Measurements from ENCODE around the gene GPR85.
A peak's percentile ranks its signal among the peaks of the same experiment; 100 is the strongest.
"Not testable (repeated sequence)": the region's sequence is repeated elsewhere in the genome, so short reads cannot be mapped to it uniquely, and the experiment has no call there.

GPR85 gene, protein sequence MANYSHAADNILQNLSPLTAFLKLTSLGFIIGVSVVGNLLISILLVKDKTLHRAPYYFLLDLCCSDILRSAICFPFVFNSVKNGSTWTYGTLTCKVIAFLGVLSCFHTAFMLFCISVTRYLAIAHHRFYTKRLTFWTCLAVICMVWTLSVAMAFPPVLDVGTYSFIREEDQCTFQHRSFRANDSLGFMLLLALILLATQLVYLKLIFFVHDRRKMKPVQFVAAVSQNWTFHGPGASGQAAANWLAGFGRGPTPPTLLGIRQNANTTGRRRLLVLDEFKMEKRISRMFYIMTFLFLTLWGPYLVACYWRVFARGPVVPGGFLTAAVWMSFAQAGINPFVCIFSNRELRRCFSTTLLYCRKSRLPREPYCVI

DNA sequence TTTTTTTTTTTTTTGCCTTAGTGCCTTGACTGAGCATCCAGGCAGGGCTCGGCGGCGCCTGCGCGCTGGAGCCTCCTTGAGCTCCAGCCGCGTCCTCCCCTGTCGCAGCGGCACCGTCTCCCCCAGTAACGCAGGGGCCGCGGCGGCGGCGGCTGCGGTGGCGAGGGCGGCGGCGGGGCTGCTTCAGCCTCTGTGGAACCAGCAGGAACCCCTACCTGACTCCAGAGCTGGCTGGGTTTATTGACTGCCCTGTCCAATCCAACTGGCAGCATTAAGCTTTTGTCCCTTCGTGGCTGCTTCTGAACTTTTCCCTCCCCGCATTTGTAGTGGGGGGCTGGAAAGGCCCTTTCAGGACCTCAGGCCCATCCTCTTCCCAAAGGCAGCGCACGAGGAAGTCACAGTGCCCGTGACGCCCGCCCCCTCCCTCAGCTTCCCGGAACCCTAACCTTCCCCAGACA is at the start of gene GPR85:
TSS of gene GPR85 (minus strand) at position 397 of the 458 bp plus-strand sequence. CDS start 2,106 bp downstream, outside the sequence.
- peak; percentile 32 for DNase-seq (ENCODE audit: low read depth)

DNA sequence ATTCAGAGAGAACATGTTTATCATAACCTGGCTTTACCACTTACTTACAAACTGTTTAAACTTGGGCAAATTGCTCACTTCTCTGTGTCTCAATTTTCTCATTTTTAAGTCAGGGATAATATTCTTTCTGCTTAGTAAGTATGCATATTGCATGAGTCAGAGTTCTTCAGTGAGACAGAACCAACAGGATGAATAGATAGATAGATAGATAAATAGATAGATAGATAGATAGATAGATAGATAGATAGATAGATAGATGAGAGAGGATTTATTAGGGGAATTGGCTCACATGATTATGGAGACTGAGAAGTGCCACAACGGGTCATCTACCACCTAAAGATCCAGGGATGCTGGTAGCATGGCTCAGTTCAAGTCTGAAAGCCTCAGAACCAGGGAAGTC is 47.4 kb upstream of the GPR85 start:
- DNase-seq (ENCODE audit: low read depth), result no peak

DNA sequence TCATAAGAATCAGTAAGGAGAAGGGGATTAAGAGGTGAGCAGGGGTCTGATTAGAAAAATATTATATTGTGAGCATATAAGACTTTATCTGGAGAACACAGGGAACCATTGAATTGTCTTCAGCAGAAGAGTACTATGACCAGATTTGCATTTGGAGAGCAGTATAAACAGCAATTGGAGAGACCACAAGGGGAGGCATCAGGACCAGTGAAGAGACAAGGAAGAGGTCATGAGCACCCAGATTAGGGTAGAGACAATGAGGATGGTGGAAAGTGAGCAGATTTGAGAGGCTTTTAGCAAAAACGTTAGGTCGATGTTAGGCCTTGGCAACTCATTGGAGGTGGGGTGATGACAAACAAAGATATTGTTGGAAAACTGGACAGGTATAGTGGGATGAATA is 44.7 kb upstream of the GPR85 start:
- DNase-seq (ENCODE audit: low read depth), result no peak

DNA sequence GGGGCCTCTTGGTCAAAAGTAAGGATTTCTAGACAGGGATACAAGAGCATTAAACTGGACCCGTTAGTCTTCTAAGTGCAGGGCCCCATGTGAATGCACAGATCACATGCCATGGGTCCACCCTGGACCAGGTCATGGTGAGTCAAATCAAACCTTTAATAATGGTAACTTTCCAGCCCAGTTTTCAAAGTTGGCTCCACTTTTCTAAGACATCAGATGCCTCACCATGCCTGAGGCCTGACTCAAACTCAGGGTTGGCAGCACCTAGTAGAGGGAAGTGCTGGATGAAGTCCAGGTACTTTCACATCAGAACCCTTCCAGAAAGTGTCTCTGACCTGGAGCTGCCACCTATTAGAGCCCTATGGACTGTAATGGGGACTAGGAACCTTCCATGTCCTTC is 41.4 kb upstream of the GPR85 start:
- no peak for DNase-seq (ENCODE audit: low read depth)

DNA sequence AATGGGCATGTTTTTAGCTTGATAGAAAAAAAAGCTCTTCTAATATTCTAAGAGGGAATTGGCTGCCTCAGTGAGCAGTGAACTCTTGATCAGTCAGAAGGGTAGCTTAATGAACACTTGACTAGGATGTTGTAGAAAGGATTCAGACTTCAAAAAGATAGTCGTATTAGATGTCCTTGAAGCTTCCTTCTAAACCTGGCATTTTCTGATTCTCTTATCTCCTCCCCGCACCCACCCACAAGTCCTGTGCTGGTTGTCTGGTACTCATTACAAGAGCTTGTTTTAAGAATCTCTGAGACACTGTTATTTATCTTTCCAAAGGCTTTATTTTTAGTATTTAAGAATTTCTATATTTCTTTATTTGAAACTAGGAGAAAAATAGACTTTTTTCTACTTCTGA is 39.1 kb upstream of the GPR85 start:
- DNase-seq (ENCODE audit: low read depth), result no peak

DNA sequence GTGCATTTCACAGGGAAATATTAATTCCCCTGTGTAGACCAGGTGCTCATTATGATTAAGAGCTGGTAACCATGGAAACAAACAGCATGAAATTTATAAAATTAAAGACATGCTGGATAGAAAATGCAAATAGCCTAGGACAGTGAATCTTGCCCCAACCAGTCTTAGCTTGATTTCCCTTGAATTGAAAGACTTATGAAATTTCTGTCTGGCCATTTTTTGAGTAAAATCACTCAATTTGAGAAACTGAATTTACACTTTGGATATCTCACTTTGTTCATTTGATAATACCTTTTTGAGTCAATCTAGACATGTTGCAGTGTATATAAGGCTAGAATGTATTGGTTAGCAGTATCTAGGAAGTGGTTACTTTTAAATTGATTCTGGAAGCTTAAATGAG is 36.1 kb upstream of the GPR85 start:
- no peak for DNase-seq (ENCODE audit: low read depth)

DNA sequence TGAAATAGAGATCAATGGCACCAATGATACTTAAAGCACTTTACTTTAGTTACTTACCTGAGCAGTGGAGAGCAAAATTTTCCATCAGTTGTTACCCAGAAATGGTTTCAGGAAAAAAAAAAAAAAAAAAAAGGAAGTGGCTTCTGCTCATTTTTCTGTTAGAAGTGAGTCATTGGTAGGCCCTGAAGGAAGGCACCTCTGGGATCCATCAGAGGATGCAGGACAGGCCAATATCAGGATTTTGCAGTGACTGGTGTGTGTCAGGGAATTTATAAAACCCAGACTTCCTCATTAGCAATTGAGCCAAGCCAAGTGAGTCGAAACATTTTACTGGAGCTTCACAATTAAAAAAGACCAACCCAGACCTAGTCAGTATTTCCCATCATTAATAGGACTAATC is 34.0 kb upstream of the GPR85 start:
- DNase-seq (ENCODE audit: low read depth), result no peak

DNA sequence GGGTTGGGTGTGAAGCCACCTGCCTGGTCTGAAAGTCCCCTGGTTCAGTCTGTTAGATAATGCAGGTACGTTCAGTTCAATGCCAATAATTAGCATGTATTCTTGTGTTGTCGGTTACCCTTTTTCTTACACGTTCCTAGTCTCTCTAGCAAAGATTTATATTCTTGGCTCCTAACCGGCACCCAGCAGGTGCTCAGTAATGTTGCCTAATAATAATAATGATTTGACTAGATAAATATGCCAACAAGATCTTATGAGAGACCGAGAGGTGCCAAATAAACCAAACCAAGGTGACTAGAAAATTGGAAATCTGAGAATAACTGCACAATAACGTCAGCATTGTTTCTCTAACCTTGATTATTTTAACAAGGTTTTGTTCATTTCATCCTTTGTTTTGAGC is 32.8 kb upstream of the GPR85 start:
- no peak for DNase-seq (ENCODE audit: low read depth)

DNA sequence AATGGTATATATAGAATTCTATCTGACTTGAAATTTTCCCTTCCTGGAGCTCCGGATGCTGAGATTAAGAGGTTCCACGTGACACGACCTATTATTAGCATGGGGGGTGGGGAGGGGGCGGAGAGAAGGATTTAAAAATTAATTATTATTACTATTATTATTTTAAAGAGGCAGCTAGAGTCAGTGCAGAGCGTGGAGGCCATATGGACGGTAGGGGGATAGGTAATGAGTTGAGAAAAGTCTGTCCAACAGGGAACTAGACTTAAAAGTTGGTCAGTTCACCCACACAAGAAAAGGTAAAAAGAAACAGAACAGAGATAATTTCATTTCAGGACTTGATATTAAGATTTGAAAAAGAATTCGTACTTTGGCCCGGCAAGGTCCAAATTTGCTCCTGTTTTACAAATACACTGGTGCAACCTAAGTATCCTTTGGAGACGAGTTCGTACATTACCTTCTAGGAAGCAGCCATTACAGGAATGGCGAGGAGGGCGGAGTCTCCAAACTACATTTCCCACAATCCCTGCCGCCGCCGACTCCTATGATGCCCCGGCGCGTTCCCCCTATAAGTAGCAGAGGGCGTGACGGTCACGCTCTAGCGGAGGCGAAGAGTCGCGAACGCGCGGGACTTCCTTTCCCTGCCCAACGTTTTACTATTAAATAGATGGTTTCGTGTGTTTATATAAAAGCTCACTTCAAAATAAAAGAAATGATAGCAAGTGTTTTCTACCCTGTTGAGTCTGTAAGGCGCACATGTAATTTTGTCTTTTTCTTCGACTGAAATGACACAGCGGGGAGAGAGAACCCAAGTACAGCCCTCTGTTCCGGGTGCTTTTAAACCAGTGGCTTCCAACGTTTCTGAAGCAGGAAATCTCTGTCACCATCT is 31.7 kb upstream of the GPR85 start, which contains the start of gene SMIM30:
TSS of gene SMIM30 (minus strand) at position 481 of the 886 bp plus-strand sequence. CDS start 976 bp downstream, outside the sequence.
- peak; percentile 70 for DNase-seq (ENCODE audit: low read depth)

DNA sequence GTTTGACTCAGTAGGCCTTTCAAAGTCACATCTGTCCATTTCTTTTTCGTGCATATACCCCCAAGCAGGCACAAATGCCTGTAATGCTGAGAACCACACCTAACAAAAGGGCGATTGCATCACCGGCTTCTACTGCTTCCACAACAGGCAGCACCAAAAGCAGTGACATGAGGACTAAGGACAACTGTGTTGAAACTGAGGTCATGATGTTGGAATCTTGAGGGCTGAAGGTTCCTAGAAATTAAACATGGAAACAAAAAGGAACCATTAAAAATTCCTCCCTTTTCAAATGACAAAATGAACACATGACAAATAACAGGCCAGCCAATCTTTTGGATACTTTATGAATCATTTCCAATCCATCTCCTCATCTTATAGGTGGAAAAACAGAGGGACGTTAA is 30.7 kb upstream of the GPR85 start:
- DNase-seq (ENCODE audit: low read depth), result not testable (repeated sequence)

DNA sequence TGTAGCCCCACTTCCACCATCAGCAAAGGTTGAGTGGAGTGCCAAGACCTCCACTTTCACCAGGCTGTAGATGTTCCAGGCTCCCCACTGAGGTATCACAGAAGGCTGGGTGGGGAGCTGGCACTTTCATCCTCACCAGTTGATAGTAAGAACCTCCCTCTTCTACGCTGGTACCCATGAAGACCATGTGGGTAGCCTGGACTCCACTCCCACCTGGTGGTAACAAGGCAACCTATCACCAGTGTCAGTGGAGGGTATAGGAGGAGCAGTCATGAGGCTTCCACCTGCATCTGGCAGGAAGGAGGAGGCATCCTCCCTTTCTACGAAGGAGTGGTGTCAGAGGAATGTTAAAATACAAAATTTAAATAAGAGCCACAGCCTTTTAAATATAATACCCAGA is 27.3 kb upstream of the GPR85 start:
- no peak for DNase-seq (ENCODE audit: low read depth)

DNA sequence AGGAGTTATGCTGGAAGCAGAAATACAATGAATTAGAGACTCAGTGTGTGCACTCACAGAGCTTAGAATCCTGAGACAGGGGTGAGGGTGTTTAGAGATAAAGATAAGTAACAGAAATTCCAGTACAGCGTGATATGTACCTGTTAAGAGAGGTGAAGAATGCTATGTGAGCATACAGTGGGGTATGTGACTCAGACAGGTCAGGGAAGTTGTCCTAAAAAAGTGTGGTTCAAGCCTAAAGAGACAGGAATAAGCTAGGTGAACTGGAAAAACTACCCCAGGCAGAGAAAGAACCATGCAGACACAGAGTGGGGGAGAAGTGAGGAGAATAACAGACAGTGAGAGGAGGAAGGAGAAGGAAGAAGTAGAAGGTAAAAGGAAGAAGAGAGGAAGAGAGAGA is 23.1 kb upstream of the GPR85 start:
- no peak for DNase-seq (ENCODE audit: low read depth)

DNA sequence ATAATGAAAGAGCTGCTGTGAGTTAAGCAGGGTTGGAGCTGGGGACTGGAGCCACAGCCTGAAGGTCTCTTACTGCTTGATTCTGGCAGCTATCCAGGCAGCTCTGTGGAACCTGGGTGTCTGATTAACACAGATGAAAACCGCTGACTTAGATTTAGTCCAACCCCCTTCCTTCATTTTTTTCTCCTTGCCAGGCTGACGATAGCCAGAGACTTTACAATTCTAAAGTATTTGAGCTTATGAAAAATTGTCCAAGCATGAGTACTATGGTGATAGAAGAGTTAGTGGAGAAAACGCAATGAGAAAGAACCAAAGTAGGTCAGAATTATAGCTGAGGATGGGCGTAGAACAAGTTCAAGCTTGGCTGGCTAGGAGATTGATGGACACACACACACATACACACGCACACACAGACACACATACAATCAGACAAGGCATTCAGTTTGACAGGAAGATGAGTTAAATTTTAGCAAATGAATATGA is 13.5 kb upstream of the GPR85 start:
- DNase-seq (ENCODE audit: low read depth), result no peak

DNA sequence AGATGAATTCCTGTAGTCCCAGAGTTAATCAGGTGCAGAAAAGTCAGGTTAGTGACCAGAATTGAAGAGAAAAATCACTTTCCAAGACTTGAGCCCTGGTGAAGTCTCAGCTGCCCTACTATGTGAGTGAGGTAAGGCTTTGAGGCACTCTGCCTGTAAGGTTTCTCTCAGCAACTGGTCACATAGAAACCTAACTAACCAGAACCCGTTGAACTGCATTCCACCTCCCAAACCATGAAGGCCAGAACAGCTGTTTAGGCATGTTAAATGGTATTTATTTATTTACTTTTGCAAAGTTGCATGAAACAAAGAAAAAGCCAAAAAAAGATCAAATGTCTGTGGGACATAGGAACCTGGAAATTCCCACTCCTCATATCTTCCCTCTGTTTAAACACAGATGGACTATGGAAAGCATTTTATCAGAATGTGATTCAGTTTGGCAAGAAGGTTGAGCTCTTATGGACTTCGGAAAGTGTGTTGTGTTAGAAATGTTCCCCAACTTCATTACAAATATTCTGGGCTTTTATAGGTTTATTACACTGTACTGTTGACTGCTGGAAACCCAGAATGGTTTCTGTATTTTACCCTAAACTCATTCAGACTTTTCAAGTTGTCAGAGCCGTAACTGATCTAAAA is 12.8 kb upstream of the GPR85 start:
- no peak for DNase-seq (ENCODE audit: low read depth)

DNA sequence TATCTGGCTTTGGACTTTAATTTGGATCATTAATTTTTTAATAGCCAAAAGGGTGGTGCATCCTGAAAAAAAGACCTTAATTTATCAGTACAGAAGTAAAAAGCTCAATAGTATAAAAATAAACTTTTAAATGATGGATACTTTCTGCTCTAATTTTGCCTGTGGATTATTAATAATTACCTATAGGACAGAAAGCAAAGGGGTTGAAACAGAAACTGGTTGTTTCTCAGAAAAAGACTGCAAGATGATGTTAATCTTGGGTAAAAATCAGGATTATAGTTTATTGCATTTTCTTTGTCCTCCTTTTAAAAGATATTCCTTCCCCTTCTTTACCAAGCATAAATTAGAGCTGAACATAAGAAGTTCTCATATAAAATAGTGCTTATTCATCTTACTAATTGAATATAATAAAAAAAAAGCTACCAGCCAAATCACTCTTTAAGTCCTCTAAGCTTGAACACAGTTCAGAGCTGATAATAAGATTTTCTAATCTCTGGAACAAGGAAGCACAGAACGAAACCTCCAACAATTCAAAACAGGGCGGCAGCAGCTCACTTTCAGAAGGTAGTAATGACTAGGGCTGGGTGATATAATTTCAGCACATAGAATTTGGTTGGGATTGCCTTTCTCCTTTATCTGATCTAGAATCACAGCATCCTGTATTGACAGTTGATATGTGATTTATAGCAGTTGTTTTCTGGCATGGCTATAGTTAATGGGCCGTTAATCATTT is 8.1 kb upstream of the GPR85 start:
- no peak for DNase-seq (ENCODE audit: low read depth)

DNA sequence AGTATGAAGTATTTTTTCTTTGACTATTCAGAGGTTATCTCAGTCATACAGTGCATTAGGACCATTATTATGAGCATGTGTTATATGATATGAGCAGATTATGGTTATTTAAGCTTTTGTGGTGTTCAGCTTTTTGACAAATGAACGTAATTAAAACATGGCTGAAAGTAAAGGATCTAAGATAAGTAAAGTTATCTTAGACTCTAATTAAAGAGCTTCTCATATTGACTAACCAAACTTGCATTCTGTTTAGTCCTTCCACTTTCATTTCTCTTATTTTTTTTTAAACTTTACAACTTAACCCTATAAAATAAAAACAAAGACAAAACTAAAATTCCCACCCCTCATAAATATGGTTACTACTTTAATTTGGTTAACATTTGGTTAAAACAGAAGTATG is 6.9 kb upstream of the GPR85 start:
- DNase-seq (ENCODE audit: low read depth), result no peak

DNA sequence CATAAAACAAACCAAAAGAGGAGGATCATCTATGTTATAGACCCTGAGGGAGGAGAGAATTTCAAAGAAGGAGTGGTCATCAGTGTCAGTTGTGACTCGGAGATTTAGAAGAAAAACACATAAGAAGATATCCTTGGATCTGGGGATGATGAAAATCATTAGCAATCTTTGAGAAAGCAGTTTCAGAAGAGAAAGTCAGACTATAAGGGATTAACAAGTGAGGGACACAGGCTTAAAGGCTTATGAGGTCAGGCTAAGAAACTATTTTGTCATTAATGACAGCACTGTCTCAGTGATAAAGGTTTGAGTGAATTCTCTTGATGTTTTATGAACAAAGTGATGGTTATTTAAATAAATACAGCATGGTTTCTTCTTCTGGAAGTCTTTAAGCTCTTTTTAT is 6.1 kb upstream of the GPR85 start:
- no peak for DNase-seq (ENCODE audit: low read depth)

DNA sequence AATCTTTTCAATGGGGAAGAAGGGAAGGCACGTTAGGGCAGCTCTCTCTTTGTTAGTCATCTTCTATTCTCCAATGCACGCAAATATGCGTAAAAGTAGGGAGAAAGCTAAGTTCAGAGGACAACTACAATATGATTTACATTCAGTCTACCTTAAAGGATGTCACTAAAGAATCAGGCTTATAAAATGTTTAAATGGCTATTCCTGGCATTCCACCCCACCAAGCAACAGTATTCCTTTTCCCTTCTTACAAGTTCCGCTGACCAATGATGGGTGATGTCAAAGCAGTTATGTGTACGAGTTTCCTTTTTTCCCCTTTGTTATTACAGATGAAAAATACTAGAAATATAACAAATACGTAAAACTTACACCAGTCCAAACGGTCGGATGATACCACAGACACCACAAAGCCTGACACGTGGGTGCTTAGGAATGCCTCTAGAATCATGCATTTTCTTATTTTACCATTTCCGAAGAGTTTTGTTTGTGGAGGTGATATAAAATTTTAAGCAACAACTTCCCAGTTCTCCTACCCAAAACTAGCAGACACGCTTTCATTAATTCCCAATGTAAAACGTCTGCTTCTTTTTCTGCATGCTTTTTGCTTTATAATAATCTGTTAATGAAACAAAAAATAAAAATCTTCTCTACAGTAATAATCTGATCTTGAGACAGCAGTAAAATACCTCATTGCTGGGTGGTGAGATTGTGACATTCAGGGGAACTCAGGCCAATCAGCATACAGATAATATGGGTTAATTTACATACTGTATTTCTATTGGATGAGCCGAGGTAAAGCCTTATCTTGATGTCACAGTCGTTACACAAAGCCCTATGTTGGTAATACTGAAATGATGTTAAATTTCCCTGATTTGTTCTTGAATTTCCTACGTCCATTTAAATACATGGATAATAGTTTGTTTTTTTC is 708 bp upstream of the GPR85 start:
- peak; percentile 71 for DNase-seq (ENCODE audit: low read depth)

DNA sequence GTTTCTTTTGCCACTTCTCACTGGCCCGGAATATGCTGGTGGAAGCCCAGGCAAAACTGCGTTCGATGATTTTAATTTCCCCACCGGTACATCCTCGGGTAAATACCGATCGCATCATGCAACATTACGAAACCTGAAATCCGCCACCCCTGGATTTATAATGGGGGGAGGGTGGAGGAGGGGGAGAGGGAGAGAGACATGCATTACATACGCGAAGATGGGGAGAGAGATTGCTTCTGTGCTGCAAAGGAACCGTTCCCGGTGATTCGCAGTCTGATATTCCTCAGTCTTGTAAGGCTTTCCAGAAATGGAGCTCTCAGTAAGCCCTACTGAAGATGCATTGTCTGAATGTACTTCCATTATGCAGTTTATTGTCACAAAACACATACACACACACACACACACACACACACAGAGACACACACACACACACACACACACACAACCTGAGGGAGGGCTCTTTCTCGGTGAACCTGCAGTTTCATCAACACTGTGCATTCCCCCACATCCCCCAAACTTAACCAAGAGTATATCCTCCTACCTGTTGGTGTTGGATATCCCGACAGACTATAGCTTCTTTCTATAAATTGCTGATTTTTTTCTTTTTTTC is 741 bp downstream of the GPR85 start:
- DNase-seq (ENCODE audit: low read depth), result no peak

DNA sequence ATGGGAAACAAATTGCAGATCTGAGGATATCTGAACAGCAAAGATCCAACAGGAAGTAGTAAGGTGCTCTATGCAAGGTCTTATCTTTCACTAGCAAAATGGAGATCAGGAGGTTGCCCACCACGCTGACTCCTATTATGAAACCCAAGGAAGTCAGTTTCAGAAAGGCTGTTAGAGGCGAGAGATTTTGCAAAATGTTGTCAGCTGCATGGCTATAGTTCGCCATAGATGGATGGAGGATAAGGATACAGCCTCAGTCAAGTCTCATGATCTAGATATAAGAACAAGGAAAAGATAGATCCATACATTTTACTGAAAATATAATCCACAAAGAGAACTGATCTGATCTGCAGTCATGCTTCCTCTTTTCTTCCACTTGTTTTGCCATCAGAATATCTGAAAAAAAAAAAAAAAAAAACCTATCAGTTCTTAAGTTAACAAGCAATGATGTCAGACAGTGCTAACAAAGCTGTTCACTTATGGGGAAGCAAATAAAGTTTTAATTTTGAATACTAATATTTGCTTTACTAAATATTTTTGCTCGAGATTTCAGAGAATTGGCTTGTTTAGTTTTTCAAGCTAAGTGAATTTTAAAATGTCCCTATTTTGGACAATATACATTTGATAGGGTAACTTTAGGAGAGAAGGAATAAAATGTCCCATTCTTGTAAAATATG is 2.0 kb downstream of the GPR85 start:
- no peak for DNase-seq (ENCODE audit: low read depth)

All from GM04504 (cell line).